GM18526 (cell line): ENCODE results near the gene NCLN.

Experiments
- POLR2A ChIP-seq: IDR thresholded peaks from 3 replicates; pipeline ENCODE4 v1.6.1; 2011; ENCODE audit not compliant: insufficient read length; ENCODE audit errors: extremely low read depth

NCLN gene

DNA sequence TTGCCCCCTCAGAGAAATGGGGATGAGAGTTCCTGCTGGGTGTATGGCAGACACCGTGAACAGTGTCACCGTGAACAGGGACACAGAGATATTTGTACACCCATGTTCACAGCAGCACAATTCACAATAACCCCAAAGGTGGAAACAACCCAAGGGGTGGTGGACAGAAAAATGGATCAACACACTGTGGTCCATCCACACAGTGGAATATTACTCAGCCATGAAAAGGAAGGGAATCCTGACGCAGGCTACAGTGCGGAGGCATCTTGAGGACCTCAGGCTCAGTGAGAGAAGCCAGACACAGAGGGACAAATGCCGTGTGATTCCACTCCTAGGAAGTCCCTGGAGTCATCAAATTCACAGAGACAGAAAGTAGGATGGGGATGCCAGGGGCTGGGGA, 31.1 kb downstream of the NCLN start:
- TF ChIP-seq POLR2A, result no peak

DNA sequence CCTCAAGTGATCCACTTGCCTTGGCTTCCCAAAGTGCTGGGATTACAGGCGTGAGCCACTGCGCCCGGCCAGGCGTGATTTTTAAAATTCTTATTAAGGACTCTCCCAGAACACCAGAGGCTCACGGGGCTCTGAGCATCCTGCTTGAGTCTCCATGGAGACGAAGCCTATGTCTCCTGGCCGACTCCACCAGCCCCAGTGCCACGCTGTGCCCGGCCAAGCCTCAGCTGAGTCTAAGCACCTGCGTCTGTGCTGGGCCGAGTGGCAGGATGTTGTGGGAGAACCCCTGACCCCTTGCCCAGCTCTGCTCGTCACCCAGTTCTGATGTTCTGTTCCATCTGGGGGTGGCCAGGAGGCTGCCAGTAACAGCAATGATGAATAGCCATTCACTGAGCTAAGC, 34.8 kb downstream of the NCLN start:
- TF ChIP-seq POLR2A, result no peak

DNA sequence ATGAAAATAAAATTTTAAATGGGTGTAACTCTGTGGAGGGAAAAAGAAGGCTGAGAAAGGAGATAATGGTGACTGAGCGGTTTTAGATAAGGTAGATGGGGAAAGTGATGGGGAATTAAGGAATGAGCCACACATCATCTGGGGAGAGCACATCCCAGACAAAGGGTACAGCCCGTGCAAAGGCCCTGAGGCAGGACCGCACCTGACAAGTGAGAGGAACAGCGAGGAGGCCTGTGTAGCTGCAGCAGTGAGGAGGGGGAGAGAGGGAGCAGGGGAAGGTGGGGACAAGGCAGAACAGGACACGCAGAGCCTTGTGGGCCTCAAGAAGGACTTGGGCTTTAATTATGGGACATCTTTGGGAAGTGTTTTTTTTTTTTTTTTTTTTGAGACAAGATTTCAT, 37.0 kb downstream of the NCLN start:
- no peak for TF ChIP-seq POLR2A

DNA sequence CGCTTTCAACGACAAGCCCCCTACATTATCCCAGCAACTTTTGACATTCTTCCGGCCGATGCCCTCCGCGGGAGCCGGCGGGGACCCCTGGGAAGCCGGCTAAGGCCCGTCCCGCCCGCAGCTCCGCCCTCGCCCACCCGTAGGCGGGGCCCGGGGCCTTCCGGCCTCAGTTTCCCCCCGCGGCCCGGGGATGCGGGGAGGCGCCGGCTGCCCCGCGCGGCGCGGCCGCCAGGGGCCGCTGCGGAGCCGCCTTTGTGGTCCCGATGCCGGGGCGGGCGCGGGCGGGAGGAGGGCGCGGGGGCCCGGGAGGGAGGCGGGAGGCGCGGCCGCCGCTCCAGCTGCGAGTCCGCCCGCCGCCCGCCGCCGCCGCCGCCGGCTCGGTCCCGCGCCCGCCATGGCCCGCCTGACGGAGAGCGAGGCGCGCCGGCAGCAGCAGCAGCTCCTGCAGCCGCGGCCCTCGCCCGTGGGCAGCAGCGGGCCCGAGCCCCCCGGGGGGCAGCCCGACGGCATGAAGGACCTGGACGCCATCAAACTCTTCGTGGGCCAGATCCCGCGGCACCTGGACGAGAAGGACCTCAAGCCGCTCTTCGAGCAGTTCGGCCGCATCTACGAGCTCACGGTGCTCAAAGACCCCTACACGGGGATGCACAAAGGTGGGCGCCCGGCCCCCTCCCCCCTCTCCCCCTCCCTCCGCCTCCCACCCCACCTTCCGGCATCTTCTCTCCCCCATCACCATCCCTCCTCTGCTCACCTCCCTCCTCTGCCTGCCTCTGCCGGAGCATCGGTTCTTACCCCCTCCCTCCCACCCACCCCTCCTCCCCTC, 38.8 kb downstream of the NCLN start, which contains the start of gene CELF5:
CELF5 (plus strand) TSS at position 316 of the 823 bp plus-strand sequence; CDS start at position 395, 79 bp downstream.
- no peak for TF ChIP-seq POLR2A

DNA sequence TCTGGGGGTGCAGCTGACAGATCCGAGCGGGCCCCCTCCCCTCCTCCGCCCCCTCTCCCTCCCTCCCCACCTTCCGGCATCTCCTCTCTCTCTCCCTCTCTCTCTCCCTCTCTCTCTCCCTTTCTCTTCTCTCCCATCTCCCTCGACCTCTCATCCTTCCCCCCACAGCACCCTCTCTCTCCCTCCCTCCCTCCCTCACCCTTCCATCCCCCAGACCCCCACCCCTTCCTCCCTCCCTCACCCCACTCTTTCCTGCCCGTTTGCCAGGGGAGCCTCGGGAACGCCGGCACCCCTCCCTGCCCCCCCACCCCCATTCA, 39.4 kb downstream of the NCLN start:
- no peak for TF ChIP-seq POLR2A

DNA sequence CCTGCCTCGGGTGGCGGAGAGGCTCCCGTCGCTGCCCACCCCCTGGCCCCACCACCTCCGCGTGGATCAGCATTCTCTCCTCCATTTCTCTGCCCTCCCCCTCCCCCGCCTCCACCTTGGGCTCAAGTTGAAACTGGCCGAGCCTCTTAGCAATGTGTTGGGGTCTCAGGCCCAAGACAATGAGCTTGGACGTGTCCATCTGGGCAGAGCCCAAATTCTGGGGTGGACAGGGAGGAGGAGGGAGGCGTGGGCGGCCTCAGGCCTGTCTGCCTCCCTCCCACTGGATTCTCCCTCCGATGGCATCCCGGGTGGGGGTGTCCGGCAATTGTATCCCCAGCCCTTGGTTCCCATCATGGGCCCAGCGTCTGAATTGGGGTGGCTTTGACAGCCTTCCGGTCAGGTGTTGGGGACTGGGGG, 40.0 kb downstream of the NCLN start:
- TF ChIP-seq POLR2A, result no peak

DNA sequence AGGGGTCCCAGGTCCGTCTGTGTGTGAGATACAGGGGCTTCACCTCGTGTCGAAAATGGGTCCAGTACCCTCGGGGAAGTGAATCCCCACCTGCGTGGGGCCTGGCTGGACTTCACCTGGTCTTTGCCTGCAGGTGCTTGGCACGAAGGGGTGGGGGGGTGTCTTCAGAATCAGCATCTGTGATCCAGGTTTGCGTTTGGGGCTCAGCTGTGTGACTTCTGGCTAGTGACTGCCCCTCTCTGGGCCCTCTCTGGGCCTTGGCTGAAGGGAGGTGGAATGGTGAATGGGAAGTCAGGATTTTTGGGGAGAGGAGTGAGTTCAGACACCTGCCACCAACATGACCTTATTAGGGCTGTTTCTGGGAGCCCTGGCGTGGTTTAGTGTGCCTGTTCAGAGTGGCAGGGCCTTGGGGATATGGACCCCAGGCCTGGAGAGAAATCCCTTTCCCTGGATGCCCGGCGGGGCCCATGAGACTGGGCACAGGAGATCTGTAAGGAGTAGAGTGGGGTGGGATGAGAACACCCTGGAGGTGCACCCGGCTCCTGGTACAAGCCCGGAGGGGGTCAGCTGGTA, 41.4 kb downstream of the NCLN start:
- no peak for TF ChIP-seq POLR2A

DNA sequence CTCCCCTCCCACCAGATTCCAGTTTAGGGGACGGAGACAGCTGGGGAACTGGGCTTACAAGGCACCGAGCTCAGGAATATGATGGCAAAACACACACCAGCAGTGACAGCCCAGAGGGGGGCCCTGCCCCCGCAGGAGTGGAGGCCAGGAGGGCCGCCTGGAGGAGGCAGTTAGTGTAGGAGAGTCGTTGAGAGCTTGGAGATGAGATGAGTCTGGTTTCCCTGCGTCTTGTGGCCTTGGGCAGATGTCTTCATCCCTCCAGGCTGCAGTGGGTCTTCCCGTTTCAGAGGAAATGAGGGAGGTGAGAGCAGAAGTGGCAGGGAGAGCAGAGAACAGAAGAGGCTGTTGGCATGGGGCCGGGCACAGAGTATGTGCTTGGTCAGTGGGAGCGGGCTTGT, 43.6 kb downstream of the NCLN start:
- TF ChIP-seq POLR2A, result no peak

DNA sequence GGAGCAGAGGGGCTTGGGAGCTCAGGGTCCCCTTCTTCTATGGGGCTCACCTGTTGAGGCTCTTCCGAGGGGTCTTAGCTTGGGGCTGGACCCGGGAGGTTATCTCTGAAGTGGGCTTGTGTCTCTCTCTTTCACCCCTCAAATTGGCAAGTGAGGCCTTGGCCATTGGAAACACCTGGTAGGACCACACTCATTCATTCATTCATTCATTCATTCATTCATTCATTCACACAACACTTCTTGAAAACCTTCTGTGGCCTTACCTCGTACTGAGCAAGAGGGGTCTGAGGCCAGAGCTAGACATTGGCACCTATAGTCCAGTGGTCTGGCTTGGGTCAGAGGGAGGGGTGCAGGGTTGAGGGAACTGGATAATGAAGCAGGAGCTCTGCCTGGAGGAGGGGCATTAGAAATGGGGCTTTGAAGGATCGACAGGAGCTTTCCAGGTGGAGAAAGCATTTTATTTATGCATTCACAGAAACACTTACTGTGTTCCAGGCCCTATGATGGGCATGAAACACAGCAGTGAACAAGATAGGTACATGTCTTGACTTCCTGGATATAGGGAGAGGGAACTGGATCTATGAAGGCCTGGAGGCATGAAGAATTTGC, 44.3 kb downstream of the NCLN start:
- TF ChIP-seq POLR2A, result no peak

DNA sequence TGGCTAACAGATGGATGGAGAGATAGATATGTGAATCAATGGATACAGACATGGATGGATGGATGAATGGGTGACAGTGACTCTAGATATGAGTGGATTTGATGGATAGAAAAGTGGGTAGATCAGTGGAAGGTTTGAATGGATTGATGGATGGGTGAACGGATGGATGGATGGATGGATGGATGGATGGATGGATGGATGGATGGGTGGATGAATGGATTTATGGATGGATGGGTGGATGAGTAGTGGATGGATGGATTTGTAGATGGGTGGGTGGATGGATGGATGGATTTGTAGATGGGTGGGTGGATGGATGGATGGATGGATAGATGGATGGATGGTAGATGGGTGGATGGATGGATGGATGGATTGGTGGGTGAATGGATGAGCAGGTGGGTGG, 45.6 kb downstream of the NCLN start:
- TF ChIP-seq POLR2A, result no peak

DNA sequence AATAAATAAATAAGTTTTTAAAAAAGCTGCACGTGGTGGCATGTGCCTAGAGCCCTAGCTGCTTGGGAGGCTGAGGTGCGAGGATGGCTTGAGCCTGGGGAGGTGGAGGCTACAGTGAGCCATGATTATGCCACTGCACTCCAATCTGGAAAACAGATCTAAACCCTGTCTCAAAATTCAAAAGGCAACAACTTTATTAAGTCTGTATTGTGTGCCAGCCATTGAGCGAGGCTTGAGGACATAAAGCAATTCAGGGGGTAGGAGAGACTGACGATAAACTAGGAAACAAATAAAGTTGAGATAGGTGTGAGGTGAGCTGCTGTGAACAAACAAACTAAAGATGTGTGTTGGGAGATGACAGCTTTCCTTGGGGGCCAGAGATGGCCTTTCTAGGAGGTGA, 47.4 kb downstream of the NCLN start:
- TF ChIP-seq POLR2A, result no peak

DNA sequence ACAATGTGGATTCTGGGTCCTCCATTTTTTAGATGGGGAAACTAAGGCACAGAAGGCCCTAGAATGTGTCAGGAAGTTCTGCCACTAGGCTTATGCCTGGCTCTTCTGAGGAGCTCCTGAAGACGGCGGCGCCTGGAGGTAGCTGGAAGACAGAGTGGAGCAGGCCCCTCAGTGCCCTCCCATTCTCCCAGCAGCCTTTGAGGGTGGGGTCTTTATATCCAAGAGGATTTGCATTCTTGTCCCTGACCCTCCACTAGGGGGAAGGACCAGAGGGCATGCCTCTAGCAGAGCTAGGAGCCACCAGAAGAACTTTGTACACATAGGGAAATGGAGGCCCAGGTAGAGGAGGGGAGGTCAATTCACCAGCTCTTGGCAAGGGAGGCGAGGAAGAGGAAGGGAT, 48.1 kb downstream of the NCLN start:
- TF ChIP-seq POLR2A, result no peak

DNA sequence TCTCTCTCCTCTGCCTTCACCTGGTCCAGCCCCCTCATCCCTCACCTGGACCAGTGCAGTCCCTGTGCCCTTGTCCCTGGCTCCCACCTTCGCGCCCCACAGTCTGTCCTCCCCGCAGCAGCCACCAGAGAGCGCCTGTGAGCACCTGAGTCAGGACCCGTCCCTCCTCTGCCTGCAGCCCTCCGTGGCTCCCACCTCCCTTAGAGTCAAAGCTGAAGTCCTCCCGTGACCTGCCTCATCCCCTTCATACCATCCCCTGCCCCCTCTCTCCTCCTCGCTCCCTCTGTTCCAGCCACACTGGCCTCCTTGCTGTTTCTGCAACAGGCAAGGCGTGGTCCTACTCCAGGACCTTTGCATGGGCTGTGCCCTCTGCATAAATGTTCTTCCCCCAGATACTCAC, 49.1 kb downstream of the NCLN start:
- no peak for TF ChIP-seq POLR2A

DNA sequence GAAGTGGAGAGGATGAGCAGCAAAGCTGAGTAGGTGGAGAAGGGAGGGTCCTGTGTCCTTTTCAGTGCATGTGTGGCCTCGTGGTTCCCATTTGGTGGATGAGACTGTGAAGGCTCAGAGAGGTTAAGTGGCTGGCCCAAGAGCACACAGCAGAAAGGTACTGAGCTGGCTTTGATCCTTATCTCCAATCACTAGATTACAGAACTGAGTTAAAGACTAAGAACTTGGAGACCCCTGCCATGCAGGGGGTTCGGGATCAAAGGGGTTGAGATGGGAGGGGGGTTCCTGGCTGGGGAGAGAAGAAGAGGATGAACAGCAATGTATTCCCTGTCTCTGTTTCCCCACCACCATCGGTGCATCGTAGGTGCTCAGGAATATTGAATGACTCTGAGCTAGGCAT, 50.5 kb downstream of the NCLN start:
- no peak for TF ChIP-seq POLR2A

DNA sequence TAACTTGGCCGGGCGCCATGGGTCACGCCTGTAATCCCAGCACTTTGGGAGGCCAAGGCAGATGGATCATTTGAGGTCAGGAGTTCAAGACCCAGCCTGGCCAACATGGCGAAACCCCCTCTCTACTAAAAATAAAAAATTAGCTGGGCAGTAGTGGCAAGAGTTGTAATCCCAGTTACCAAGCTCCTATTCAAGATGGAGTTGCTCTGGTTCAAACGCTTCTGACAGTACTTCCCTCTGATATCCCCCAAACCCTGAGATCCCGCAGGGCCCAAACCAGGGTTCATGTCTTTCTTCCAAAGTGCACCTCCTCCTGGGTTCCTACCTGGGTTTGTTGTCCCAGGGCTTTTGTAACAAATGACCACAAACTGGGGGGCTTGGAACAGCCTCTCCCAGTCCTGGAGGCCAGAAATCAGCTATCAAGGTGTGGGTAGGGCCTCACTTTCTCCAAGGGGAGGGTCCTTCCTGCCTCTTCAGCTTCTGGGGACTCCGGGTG, 52.4 kb downstream of the NCLN start:
- TF ChIP-seq POLR2A, result no peak

DNA sequence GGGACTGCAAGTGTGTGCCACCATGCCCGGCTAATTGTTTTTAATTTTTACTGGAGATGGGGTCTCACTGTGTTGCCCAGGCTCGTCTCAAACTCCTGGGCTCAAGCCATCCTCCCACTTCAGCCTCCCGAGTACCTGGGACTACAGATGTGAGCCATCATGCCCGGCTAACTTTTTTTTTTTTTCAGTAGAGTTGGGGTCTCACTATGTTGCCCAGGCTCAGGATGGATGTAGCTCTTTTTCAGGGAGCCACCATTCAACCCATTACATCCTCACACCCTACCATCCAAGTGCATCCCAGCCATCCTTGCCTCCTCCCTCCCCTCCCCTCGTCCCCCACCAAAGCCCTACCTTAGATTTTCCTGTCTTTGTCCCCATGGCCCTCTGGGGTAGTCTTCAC, 53.6 kb downstream of the NCLN start:
- no peak for TF ChIP-seq POLR2A
